GM12891 (cell line): ENCODE results near the gene TMC6.

ENCODE experiments used
- PAX5 ChIP-seq: IDR thresholded peaks from 2 replicates; pipeline ENCODE4 v1.6.1; 2011; ENCODE audit warnings: low read length, moderate library complexity, mild to moderate bottlenecking; ENCODE audit not compliant: insufficient read depth, severe bottlenecking
- POLR2A ChIP-seq: IDR thresholded peaks from 2 replicates; pipeline ENCODE4 v1.6.1; 2011; ENCODE audit warnings: low read depth, low read length, control low read depth
- POLR2AphosphoS5 ChIP-seq: IDR thresholded peaks from 2 replicates; pipeline ENCODE4 v1.6.1; 2011; ENCODE audit warnings: low read depth, low read length, control low read depth
- POU2F2 ChIP-seq: IDR thresholded peaks from 2 replicates; pipeline ENCODE4 v1.6.1; 2011; ENCODE audit warnings: low read depth, mild to moderate bottlenecking, control low read depth, low read length, moderate library complexity
- SPI1 ChIP-seq: IDR thresholded peaks from 2 replicates; pipeline ENCODE4 v1.6.1; 2011; ENCODE audit warnings: low read depth, low read length, control low read depth
- TAF1 ChIP-seq: IDR thresholded peaks from 2 replicates; pipeline ENCODE4 v1.6.1; 2011; ENCODE audit warnings: low read depth, low read length, control low read depth

- no peak for TF ChIP-seq POU2F2
- TF ChIP-seq POLR2A = no peak
- no peak for TF ChIP-seq POLR2AphosphoS5
- TF ChIP-seq TAF1 = no peak
- no peak for TF ChIP-seq SPI1
- TF ChIP-seq PAX5 = no peak
Measured at GRCh38 chr17:78095035-78095434, 33.5 kb downstream of the TMC6 start.
